ENCODE measurements around the gene HES4.

HES4 gene

DNA sequence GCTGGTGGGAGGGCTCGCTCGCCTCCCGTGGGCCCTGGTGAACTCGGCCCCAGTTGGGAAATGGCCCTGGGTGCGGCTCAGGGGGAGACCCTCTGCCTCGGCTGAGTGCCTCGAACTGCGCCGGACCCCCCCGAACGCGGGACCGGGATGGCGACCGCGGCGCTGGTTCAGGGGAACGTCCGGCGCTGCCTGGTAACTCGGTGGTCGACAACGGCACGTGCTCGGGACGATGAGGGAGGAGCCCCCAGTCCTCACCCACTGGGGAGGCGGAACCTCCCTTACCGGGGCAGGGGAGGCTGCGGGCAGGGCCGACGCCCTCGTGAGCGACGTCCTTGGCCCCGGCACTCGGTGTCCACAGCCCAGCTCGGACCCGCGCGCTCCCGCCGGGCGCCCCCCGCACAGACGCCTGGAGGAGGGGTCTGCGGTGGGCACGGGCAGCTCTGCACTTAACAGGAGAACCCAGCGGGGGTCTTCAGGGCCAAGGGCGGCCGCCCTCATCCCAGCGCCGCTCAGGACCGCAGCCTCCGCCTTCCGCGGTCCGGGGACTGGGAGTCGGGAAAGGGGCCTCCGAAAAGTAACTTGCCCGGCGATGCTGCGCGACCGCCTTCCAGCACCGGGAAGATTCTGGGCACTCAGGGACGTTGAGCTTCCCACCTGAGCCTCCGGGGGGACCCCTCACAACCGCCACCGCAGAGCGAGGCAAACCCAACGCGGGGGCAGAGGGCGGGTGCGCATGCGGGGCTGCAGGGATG, 1.7 kb downstream of the HES4 start (continued):
- TF ChIP-seq ZXDB (tag by site-specific recombination; IDR thresholded peaks at IDR 0.05) (no peak; the same call in none of the 2 replicates), SCRT1 (tag by site-specific recombination; IDR thresholded peaks at IDR 0.05; ENCODE audit: borderline replicate concordance) (no peak), ZNF133 (tag by site-specific recombination; IDR thresholded peaks at IDR 0.05) (no peak), ZNF558 (tag by site-specific recombination; IDR thresholded peaks at IDR 0.05) (no peak), MEIS1 (CRISPR knock-in tag; IDR thresholded peaks at IDR 0.05; ENCODE audit: borderline replicate concordance) (no peak), ZNF600 (tag by site-specific recombination; IDR thresholded peaks at IDR 0.05) (peak; percentile 81), TRIM28 (IDR thresholded peaks at IDR 0.05; ENCODE audit: borderline replicate concordance, low read length) (no peak), ZNF561 (tag by site-specific recombination; IDR thresholded peaks at IDR 0.05; ENCODE audit: borderline replicate concordance) (peak; percentile 65; the same call in 1 of the 2 replicates), ZNF610 (tag by site-specific recombination; IDR thresholded peaks at IDR 0.05; ENCODE audit: borderline replicate concordance) (peak; percentile 15; the same call in 1 of the 2 replicates), ZNF473 (tag by site-specific recombination; IDR thresholded peaks at IDR 0.05) (no peak), ZNF423 (tag by site-specific recombination; IDR thresholded peaks at IDR 0.05) (peak; percentile 35; the same call in 1 of the 2 replicates), ZFHX2 (tag by site-specific recombination; conservative IDR thresholded peaks at IDR 0.05) (peak; percentile 65), ZNF555 (tag by site-specific recombination; conservative IDR thresholded peaks at IDR 0.05) (no peak), ZIC2 (tag by site-specific recombination; IDR thresholded peaks at IDR 0.05) (peak; percentile 95), ZNF350 (tag by site-specific recombination; IDR thresholded peaks at IDR 0.05) (no peak), ZNF548 (tag by site-specific recombination; IDR thresholded peaks at IDR 0.05) (0 out of 2 replicates have a peak, but pooled peaks have one; percentile 33), ZBTB7A (tag by site-specific recombination; IDR thresholded peaks at IDR 0.05; ENCODE audit: low read depth) (peak; percentile 98), SP2 (tag by site-specific recombination; IDR thresholded peaks at IDR 0.05) (peak; percentile 77), KLF16 (tag by site-specific recombination; IDR thresholded peaks at IDR 0.05) (0 out of 2 replicates have a peak, but pooled peaks have one; percentile 43), ZBTB20 (tag by site-specific recombination; IDR thresholded peaks at IDR 0.05) (peak; percentile 97), ZNF324 (tag by site-specific recombination; IDR thresholded peaks at IDR 0.05) (0 out of 2 replicates have a peak, but pooled peaks have one; percentile 36), ZNF114 (tag by site-specific recombination; IDR thresholded peaks at IDR 0.05) (no peak), SP7 (tag by site-specific recombination; IDR thresholded peaks at IDR 0.05) (peak; percentile 74; the same call in 1 of the 2 replicates), WT1 (tag by site-specific recombination; IDR thresholded peaks at IDR 0.05) (peak; percentile 97)
- TF ChIP-seq, protein P1, sequence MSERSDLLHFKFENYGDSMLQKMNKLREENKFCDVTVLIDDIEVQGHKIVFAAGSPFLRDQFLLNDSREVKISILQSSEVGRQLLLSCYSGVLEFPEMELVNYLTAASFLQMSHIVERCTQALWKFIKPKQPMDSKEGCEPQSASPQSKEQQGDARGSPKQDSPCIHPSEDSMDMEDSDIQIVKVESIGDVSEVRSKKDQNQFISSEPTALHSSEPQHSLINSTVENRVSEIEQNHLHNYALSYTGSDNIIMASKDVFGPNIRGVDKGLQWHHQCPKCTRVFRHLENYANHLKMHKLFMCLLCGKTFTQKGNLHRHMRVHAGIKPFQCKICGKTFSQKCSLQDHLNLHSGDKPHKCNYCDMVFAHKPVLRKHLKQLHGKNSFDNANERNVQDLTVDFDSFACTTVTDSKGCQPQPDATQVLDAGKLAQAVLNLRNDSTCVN (tag by site-specific recombination; optimal IDR thresholded peaks at IDR 0.05), result peak; percentile 89
- TF ChIP-seq, protein P2, sequence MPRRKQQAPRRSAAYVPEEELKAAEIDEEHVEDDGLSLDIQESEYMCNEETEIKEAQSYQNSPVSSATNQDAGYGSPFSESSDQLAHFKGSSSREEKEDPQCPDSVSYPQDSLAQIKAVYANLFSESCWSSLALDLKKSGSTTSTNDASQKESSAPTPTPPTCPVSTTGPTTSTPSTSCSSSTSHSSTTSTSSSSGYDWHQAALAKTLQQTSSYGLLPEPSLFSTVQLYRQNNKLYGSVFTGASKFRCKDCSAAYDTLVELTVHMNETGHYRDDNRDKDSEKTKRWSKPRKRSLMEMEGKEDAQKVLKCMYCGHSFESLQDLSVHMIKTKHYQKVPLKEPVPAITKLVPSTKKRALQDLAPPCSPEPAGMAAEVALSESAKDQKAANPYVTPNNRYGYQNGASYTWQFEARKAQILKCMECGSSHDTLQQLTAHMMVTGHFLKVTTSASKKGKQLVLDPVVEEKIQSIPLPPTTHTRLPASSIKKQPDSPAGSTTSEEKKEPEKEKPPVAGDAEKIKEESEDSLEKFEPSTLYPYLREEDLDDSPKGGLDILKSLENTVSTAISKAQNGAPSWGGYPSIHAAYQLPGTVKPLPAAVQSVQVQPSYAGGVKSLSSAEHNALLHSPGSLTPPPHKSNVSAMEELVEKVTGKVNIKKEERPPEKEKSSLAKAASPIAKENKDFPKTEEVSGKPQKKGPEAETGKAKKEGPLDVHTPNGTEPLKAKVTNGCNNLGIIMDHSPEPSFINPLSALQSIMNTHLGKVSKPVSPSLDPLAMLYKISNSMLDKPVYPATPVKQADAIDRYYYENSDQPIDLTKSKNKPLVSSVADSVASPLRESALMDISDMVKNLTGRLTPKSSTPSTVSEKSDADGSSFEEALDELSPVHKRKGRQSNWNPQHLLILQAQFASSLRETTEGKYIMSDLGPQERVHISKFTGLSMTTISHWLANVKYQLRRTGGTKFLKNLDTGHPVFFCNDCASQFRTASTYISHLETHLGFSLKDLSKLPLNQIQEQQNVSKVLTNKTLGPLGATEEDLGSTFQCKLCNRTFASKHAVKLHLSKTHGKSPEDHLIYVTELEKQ (tag by site-specific recombination; IDR thresholded peaks at IDR 0.05; ENCODE audit: borderline replicate concordance), result no peak
- TF ChIP-seq, protein P3, sequence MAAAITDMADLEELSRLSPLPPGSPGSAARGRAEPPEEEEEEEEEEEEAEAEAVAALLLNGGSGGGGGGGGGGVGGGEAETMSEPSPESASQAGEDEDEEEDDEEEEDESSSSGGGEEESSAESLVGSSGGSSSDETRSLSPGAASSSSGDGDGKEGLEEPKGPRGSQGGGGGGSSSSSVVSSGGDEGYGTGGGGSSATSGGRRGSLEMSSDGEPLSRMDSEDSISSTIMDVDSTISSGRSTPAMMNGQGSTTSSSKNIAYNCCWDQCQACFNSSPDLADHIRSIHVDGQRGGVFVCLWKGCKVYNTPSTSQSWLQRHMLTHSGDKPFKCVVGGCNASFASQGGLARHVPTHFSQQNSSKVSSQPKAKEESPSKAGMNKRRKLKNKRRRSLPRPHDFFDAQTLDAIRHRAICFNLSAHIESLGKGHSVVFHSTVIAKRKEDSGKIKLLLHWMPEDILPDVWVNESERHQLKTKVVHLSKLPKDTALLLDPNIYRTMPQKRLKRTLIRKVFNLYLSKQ (tag by site-specific recombination; IDR thresholded peaks at IDR 0.05; ENCODE audit: borderline replicate concordance), result no peak
- TF ChIP-seq, protein P4, sequence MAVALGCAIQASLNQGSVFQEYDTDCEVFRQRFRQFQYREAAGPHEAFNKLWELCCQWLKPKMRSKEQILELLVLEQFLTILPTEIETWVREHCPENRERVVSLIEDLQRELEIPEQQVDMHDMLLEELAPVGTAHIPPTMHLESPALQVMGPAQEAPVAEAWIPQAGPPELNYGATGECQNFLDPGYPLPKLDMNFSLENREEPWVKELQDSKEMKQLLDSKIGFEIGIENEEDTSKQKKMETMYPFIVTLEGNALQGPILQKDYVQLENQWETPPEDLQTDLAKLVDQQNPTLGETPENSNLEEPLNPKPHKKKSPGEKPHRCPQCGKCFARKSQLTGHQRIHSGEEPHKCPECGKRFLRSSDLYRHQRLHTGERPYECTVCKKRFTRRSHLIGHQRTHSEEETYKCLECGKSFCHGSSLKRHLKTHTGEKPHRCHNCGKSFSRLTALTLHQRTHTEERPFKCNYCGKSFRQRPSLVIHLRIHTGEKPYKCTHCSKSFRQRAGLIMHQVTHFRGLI (tag by site-specific recombination; IDR thresholded peaks at IDR 0.05), result no peak; the same call in 1 of the 2 replicates
- TF ChIP-seq, protein P5, sequence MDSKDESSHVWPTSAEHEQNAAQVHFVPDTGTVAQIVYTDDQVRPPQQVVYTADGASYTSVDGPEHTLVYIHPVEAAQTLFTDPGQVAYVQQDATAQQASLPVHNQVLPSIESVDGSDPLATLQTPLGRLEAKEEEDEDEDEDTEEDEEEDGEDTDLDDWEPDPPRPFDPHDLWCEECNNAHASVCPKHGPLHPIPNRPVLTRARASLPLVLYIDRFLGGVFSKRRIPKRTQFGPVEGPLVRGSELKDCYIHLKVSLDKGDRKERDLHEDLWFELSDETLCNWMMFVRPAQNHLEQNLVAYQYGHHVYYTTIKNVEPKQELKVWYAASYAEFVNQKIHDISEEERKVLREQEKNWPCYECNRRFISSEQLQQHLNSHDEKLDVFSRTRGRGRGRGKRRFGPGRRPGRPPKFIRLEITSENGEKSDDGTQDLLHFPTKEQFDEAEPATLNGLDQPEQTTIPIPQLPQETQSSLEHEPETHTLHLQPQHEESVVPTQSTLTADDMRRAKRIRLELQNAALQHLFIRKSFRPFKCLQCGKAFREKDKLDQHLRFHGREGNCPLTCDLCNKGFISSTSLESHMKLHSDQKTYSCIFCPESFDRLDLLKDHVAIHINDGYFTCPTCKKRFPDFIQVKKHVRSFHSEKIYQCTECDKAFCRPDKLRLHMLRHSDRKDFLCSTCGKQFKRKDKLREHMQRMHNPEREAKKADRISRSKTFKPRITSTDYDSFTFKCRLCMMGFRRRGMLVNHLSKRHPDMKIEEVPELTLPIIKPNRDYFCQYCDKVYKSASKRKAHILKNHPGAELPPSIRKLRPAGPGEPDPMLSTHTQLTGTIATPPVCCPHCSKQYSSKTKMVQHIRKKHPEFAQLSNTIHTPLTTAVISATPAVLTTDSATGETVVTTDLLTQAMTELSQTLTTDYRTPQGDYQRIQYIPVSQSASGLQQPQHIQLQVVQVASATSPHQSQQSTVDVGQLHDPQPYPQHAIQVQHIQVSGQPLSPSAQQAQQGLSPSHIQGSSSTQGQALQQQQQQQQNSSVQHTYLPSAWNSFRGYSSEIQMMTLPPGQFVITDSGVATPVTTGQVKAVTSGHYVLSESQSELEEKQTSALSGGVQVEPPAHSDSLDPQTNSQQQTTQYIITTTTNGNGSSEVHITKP (tag by site-specific recombination; IDR thresholded peaks at IDR 0.05), result no peak

Measured in HEK293 (cell line).